Brain microvascular endothelial cell (primary cell): ENCODE results near the gene KRTAP10-10.

Experiments used
- DNase-seq: peaks from one replicate; pipeline ENCODE4 v3.0.0-alpha.2; 2020
- H3K27ac ChIP-seq: fragments of 250-450 bp; sonication (Bioruptor Pico); 2 replicates; pipeline ENCODE4 v1.5.1; 2020; ENCODE audit warnings: mild to moderate bottlenecking, moderate library complexity
- H3K27me3 ChIP-seq: fragments of 250-450 bp; sonication (Bioruptor Pico); replicated peaks from 2 replicates; pipeline ENCODE4 v1.5.1; 2020; ENCODE audit warnings: mild to moderate bottlenecking
- H3K36me3 ChIP-seq: fragments of 250-450 bp; sonication (Bioruptor Pico); replicated peaks from 2 replicates; pipeline ENCODE4 v1.5.1; 2020; ENCODE audit warnings: mild to moderate bottlenecking
- H3K4me3 ChIP-seq: 2 replicates; pipeline ENCODE4 v1.5.1; 2011; ENCODE audit warnings: low read depth, mild to moderate bottlenecking, control low read depth, low read length, moderate library complexity
- in situ Hi-C: cut with HindIII; loops from 2 replicates; pipeline ENCODE4 v1.10.0; 2017; ENCODE audit warnings: low sequenced_read_pairs, low pct_ligation_motif_present
- TF ChIP-seq, protein P1 (sequence below): IDR thresholded peaks from 2 replicates; pipeline ENCODE4 v1.5.1; 2011; ENCODE audit warnings: low read depth, mild to moderate bottlenecking, moderate library complexity, low read length, control low read depth, inconsistent platforms; ENCODE audit errors: missing control alignments

The KRTAP10-10 gene

GRCh38 chr21:44648557-44649311 is 11.6 kb downstream of the KRTAP10-10 start:
- DNase-seq: no peak
- H3K36me3 ChIP-seq: no peaks in the 10 kb centered on the region
- H3K4me3 ChIP-seq: no peak overlapping the region
- in situ Hi-C loops: no loop called here
- no peaks in the 10 kb centered on the region for H3K27me3 ChIP-seq
- TF ChIP-seq, protein P1, sequence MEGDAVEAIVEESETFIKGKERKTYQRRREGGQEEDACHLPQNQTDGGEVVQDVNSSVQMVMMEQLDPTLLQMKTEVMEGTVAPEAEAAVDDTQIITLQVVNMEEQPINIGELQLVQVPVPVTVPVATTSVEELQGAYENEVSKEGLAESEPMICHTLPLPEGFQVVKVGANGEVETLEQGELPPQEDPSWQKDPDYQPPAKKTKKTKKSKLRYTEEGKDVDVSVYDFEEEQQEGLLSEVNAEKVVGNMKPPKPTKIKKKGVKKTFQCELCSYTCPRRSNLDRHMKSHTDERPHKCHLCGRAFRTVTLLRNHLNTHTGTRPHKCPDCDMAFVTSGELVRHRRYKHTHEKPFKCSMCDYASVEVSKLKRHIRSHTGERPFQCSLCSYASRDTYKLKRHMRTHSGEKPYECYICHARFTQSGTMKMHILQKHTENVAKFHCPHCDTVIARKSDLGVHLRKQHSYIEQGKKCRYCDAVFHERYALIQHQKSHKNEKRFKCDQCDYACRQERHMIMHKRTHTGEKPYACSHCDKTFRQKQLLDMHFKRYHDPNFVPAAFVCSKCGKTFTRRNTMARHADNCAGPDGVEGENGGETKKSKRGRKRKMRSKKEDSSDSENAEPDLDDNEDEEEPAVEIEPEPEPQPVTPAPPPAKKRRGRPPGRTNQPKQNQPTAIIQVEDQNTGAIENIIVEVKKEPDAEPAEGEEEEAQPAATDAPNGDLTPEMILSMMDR: no peak
- no peak overlapping the region for H3K27ac ChIP-seq

DNA sequence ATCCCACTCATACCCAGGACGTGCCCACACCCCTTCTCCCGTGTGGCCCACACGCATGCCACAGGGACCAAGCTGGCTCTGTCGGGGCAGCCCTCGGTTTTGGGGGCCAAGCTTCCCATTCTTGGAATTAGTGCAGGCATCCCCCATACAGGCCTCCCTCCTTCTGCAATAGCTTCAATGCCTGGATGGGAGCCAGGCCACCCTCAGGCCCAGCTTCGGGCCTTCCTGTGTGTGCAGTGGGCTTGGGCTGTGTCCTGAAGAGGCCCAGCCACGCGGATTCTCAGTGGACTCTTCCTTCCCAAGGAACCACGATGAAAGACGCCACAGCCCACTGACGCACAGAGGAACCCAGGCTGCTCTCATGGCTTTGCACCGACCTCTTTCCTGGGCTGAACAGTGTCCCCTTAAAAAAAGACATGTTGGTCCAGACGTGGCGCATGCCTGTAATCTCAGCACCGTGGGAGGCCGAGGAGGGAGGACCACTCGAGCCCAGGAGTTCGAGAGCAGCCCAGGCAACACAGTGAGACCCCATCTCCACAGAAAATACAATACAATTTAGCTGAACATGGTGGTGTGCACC is 12.5 kb downstream of the KRTAP10-10 start:
- in situ Hi-C loops: no loop called here
- no peaks in the 10 kb centered on the region for H3K27me3 ChIP-seq
- H3K36me3 ChIP-seq: no peaks in the 10 kb centered on the region
- no peak overlapping the region for H3K4me3 ChIP-seq
- no peak for DNase-seq
- no peak overlapping the region for H3K27ac ChIP-seq
- TF ChIP-seq, protein P1: no peak

DNA sequence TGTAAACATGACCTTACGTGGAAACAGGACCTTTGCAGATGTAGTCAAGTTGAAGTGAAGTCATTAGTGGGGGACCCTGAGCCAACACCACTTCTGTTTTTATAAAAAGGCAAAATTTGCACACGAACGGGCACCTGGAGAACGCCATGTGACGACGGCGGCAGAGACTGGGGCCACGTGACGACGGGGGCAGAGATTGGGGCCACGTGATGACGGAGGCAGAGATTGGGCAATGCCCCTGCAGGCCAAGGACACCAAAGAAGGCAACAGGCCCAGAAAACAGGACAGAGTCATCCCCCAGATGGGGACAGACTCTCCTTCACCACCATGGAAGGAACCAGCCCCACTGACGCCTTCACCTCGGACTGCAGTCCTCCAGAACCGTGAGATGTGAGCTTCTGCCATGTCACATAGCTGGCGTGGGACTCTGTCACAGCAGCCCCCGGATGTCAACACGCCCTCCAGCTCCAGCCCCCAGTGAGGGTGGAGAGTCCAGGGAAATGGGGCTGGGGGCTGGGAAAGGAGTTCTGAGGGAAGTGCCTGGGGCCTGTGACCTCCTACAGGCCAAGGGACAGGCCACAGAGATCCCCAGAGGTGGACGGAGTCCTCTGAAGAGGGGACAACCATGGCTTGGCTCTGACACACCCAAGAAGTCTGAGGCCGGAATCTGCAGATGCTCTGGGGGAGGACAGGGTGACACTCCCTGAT is 13.3 kb downstream of the KRTAP10-10 start:
- no peak overlapping the region for H3K4me3 ChIP-seq
- no peak overlapping the region for H3K27ac ChIP-seq
- no peaks in the 10 kb centered on the region for H3K27me3 ChIP-seq
- H3K36me3 ChIP-seq: no peaks in the 10 kb centered on the region
- no peak for DNase-seq
- in situ Hi-C loops: no loop called here
- TF ChIP-seq, protein P1: no peak

GRCh38 chr21:44650973-44651675 is 14.0 kb downstream of the KRTAP10-10 start:
- DNase-seq: no peak
- no peak overlapping the region for H3K4me3 ChIP-seq
- no peaks in the 10 kb centered on the region for H3K27me3 ChIP-seq
- in situ Hi-C loops: no loop called here
- TF ChIP-seq, protein P1: no peak
- H3K36me3 ChIP-seq: no peaks in the 10 kb centered on the region
- no peak overlapping the region for H3K27ac ChIP-seq

DNA sequence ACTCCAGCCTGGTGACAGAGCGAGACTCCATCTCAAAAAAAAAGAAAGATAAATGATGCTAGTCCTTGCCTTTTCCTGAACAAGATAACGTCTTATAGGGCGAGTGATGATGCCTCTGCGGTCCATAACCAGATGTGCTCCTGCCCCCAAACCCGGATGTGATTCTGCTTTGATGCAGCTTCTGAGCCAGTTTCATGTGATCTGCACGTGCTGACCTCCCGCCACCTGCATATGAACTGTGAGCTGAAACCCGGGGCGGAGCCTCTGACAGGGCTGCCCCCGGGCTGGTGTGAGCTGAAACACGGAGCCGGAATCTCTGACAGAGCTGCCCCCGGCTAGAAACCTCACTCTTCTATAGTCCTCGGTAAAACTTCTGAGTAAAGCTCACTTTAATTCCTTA is 16.0 kb downstream of the KRTAP10-10 start:
- in situ Hi-C loops: no loop called here
- no peaks in the 10 kb centered on the region for H3K36me3 ChIP-seq
- no peaks in the 10 kb centered on the region for H3K27me3 ChIP-seq
- no peak overlapping the region for H3K4me3 ChIP-seq
- H3K27ac ChIP-seq: no peak overlapping the region
- DNase-seq: no peak
- TF ChIP-seq, protein P1: no peak
